Kidney tubule cell (primary cell): ENCODE data around the gene GGA2.
"Not testable (repeated sequence)": the region's sequence is repeated elsewhere in the genome, so short reads cannot be mapped to it uniquely, and the experiment has no call there.

Experiments used
- DNase-seq: peaks from one replicate; pipeline ENCODE4 v3.0.0-alpha.2; 2018; ENCODE audit warnings: low spot score

Gene GGA2

DNA sequence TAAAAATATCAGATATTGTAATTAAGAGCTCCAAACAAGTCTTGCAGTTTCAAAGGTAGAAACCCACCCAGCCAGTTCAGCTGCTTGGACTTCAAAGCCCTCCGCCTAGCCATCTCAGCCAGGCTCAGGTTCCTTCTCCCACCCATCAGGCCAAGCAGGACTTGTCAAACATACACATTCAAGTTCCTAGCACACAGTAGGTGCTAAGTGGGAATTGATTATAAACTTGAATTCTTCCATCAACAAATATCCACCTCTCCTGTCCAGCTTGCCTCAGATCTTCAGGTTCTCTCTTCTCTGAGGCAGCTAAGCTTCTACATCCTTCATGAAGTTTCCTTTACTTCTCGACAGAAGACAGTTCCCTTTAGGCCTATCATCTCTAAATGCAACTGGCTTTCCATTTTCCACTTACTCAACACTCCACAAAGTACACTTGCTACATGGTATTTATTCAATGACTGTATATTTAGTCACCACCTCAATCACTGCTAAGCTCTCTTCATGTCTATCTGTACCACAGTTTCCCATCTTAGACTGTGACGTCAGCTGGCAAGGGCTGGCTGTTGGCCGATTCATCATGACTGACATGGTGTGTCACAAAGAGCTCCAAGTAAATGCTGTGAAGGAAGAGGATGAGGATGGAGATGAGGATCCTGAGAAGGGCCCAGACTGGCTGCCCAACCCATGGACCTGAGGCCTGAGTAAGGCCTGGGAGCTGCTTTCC lies 44.0 kb downstream of the GGA2 start:
- DNase-seq: peak; percentile 91

DNA sequence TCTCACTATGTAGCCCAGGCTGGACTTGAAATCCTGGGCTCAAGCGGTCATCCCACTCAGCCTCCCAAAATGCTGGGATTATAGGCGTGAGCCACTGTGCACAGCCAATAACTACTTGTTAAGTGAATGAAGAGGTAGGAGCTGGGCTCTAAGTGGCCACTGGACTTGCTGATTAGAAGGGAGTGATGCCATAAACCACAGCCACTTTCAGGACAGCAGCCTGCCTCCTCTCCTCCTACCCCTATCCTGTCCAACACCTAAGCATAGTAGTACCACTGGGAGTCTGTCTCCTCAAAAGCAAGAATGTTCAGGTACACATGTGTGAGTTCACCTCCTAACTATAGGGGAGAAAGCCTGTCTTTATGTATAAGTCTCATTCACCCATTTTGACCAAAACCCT lies 45.1 kb downstream of the GGA2 start:
- no peak for DNase-seq

DNA sequence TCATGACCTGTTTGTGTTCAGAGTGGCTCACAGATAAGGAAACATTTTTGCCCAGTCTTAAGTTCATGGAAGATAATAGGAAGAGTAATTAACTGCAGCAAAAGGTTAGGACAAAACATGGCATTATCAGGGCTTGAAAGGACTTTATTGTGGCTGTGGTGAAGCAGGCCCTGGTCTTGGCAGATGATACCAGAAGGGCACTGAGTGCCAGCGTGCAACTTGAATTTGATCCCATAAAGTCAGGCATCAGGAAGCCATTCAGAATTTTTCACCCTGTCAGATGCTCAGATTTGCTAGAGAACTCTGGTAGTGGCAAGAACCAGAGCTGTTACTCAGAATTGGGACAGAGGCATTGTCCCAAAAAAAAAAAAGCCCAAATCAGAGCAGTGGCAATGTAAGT lies 46.1 kb downstream of the GGA2 start:
- DNase-seq: no peak

DNA sequence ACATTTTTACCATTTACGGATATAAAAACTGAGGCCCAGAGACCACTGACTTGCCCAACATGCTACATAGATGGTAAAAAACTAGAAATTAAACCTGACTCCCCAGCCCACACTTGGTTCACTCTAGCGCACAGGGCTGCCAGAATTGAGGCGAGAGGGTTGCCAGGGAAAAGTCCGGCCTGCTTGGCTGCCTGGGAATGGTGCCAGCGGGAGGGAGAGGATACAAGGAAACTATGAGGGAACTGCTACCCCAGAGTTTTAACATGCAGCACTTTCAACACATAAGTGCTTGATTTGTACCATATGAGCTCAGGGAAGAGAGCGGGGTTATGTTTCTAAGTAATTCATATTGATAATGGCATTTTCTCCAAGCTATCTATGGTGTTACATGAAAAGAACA lies 47.3 kb downstream of the GGA2 start:
- peak; percentile 41 for DNase-seq

DNA sequence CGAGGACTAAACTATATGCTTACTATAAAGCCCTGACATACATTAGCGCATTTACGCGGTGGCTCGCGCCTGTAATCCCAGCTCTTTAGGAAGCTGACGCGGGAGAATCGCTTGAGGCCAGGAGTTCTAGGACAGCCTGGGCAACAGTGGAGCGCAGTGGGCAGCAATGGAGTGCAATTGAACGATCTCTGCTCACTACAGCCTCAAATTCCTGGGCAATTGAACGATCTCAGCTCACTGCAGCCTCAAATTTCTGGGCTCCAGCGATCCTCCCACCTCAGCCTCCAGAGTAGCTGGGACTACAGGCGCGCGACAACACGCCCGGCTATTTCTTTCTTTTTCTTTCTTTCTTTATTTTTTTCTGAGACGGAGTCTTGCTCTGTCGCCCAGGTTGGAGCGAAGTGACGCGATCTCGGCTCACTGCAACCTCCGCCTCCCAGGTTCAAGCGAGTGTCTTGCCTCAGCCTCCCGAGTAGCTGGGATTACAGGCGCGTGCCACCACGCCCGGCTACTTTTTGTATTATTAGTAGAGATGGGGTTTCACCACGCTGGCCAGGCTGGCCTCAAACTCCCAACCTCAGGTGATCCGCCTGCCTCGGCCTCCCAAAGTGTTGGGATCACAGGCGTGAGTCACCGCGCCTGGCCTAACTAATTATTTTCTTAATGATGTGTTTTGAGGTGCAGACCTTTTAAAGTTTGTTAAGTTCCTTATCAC lies 56.8 kb downstream of the GGA2 start:
- no peak for DNase-seq

DNA sequence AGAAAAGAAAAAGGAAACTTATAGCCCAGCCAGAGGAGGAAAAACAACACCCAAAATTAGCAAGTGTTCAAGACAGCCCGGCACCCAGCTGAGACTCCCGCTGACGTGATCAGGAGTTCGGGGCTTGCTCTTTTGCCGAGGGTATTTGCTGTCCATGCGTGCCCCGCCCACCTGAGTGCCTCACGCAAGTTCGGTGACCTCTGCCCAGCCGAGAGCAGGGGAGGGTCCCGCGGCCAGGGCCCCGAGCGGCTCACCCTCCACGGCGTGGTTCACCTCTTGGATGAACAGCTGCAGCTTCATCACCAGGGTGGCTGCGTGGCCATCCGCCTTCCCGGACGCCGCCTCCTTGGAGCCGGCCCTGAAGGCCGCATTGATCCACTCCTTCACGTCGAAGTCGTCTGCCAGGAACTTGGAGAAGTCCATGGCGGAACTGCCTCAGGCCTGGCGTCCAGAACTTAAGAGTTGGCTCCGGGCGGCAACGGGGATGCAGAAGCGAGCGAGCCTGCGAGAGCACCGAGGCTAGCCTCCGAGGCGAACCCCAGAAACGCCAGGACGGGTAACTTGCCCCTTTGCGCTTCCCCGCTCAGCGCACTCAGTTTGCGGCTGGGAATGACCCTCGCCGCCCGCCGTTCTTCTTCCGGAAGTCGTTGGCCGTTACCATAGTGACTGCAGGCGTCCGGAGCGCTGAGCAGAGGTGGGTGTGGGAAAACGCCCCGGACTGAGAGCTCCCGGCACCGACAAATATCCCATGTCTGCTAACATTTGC lies 57.5 kb downstream of the GGA2 start, which contains the start of gene COG7:
Gene COG7 (minus strand): TSS at position 618 of the 766 bp plus-strand sequence. CDS start 195 bp downstream, at position 423.
- peak; percentile 90 for DNase-seq

DNA sequence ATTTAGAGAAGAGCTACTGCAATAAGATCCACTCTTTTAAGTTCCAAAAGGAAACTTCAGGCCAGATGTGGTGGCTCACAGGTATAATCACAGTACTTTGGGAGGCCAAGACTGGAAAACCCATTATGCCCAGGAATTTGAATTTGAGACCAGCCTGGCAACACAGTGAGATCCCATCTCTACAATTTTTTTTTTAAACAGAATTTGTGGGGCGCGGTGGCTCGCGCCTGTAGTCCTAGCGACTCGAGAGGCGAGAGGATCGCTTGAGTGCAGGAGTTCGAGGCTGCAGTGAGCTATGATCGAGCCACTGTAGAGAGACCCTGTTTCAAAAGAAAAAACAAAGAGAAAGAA lies 58.1 kb downstream of the GGA2 start:
- no peak for DNase-seq

DNA sequence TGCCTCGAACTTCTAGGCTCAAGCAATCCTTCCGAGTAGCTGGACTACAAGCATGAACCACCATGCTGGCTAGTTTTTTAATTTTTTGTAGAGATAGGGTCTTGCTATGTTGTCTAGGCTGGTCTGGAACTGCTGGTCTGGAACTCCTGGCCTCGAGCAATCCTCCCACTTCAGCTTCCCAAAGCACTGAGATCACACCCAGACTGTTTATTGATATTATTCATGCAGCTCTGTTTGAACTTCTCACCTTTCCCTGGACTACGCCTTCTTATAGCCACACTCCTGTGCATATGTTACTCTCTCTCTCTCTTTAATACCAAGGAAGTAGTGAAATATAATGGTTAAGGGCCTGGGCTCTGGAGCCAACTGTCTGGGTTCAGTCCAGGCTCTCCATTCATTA lies 61.9 kb downstream of the GGA2 start:
- DNase-seq: peak; percentile 59

DNA sequence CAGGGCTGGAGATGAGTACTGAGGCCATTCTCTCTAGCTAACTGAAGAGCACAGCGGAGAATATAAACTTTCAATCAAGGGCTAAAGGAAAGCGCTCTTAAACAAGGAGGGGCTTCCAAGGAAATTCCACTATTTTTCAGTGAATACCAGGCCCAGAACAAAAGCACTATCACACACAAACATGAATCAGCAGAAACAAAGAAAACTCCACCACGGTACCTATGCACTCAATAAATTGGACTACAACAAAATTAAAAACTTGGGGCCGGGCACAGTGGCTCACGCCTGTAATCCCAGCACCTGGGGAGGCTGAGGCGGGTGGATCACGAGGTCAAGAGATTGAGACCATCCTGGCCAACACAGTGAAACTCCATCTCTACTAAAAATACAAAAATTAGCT lies 72.8 kb downstream of the GGA2 start:
- not testable (repeated sequence) for DNase-seq

DNA sequence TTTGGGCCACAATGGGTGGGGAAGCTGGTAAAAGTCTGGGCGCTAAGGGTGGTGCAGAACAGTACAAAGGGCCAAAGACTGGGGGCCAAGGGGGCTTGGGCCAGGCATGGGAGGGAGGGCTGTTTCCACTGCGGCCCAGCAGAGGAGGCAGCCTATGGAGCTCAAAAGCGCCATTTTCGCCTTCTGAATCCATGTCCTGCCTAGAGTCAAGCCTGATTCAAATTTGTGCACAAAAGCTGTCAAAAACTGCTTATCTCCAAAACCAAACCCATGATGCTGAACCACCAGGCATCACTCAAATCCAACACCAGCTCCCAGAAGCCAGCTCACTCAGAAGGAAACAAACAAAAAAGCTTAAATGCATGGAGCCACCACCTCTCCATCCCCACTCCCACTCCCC lies 73.3 kb downstream of the GGA2 start:
- DNase-seq: no peak

DNA sequence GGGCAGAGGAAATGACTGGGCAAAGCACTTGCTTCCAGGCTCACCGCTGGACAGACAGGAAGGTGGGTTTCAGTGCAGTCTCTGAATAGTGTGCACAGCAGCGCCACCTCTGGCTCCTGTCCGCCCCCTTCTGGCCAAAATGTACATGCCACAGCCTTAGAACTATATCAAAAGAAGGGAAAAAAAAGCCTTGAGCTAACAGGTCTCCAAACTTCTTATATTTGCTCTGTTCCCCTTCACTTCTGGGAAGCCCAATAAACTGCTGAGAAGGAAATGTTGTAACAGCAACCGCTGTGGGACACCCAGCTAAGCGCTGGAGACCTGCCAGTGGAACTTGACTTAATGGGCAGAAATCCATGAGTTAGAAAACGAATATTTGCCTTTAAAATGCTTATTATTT lies 74.8 kb downstream of the GGA2 start:
- DNase-seq: peak; percentile 61

DNA sequence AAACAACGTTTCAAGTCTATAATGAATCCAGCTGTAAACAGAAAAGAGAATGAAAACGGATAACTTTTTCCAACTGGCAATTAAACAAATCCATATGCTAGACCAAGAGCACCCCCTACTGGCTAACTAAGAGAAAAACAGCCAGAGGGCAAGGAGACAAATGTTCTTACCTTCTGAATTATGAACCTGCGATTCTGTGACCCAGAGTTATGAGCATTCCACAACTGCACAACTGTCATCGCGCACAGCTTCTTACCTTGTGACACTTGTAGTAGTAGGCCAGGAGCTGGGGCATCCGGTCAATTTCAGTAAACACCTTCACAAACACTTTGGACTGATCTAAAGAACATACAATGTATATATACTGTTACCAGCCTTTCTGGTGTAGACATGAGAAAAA lies 75.9 kb downstream of the GGA2 start:
- DNase-seq: peak; percentile 72

DNA sequence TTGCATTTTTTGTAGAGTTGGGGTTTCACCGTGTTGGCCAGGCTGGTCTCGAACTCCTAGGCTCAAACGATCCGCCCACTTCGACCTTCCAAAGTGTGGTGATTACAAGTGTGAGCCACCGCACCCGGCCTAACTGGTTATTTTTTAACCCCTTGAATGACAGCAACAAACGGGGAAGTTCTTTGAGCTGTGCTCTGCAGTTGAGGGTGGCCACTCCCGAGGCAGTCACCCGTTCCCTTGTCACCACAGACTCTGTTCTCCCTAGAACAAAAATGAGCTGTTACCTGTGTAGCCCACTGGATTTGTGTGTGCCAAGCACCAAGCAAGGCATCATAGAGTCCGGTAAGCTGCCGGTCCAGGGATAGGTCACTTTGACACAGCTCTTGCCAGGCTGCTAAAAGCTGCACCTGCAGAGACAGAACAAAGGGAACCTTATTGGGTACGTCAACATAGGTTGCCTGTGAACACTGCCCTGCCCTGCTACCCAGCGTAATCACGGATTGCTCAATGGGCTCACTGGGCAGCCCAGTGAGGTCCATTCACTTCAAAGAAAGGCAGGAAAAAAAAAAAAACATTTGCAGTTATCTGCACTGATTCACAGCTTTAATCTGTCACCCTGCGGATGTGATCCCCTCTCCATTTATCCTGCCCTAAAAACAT lies 76.9 kb downstream of the GGA2 start:
- DNase-seq: no peak

DNA sequence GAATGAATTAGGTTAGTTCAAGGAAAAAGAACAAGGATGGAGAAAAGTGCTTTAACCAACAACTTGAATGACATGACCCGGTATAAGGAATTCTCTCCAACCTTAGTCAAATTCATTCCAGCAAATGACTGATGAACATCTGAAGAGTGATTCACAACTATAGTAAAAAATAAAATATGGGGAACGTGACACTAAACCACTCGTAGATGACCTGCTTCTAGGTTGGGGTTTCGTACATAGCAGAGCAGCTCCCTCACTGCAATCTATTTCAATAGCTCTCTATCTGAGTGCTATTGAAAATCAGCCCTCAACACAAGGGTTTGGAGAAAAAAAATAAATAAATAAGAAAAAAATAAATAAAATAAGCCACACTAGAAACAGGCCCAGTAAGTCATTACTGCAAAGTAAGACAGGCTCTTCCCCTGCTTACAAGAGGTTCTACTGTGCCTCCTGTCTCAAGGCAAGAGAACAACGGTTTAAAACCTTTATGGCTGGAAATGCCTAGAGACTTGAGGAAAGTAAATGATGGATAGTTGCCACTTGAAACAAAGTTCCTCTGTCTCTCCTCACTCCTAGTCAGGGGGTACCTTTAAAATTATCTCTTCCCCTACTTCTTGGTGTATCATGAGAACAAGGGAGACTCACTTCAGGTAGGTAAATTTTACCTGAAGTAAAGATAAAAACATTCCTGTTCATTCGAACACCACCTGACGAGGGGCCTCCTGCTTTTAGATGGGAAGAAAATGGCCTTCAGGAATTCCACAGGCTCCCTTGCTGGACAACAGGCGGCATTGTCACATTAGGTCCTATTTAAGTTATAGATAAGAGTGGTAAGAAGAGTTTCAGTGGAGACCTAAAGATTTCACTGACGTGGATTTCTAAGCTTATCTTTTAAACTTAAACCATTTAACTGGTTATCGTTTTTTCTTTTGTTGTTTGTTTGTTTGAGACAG lies 77.8 kb downstream of the GGA2 start:
- DNase-seq: no peak

DNA sequence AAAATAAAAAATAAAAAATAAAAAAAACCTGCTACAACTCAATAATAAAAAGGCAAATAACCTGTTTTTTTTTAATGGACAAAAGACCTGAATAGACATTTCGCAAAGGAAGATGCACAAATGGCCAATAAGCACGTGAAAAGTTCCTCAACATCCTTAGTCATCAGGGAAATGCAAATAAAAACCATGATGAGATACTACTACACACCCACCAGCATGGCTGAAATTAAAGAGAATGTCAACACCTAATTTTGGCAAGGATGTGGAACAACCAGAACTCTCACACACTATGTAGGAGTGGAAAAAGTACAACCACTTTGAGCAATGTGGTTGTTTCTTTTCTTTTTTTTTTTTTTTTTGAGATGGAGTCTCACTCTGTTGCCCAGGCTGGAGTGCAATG lies 81.9 kb downstream of the GGA2 start:
- DNase-seq: no peak

DNA sequence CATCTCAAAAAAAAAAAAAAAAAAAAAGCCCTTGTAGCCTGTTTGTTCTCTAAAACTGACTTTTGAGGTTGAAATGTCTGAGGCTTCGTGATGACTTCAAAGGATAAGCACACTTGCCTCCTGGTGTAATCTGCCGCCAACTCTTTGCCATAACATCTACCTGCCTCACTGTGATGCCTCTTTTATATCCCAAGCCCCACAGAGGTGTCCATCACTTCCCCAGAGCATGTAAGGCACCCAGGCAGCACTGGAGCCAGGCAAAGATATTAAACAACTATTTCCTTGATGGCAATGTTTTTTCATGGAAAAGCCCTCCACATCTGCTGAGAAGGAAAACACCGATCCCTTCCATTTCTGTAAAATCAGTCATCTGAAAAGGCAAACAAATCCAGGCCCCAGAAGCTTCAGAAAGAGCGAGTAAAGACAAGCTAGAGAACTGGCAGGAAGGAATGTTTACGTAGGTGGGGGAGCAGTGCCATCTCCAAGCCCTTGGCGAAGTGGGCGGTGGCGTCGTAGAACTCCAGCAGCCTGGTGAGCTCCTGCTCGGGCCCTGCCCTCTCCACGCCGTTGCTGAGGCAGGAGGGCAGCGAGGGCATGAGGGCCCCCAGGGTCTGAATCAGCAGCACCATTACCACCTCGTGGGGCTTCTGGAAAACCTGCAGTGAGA lies 85.9 kb downstream of the GGA2 start:
- peak; percentile 54 for DNase-seq

DNA sequence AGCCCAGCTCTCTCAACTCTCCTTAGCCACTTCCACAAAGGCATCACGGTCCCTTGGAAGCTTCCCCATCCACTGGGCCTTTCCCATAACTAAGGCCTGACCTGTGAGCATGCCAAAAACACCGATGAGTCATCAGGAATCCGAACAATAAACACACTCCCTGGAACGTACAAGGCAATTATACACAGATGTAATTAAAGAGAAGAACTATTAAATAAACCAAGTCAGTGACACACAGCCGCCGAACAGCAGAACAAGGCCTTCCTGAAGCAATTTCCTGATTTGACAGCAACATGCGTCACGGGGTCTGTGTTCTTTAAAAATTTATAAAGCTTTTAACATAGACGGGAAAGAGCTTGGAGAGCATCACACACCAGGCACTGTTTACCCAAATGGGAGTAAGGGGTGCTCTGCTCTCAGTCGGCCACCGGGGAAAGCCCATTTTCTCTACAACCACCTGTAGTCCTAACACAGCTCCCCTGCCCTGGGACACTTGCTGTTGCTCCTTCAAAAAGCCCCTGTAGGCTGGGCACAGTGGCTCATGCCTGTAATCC lies 86.7 kb downstream of the GGA2 start:
- DNase-seq: peak; percentile 84

DNA sequence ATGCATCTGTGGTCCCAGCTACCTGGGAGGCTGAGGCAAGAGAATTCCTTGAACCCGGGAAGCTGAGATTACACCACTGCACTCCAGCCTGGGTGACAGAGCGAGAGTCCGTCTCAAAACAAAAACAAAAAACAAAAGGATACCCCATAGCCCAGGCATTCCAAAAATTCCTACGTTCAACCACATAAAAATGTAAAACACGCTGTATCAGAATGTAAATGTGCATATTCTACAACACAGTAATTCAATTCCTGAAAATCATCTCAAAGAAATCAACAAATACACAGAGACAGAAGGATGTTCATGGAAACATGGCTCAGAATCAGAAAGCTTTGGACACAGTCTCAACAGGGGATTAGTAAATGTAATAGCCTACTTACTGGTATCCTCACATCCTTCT lies 90.3 kb downstream of the GGA2 start:
- no peak for DNase-seq

DNA sequence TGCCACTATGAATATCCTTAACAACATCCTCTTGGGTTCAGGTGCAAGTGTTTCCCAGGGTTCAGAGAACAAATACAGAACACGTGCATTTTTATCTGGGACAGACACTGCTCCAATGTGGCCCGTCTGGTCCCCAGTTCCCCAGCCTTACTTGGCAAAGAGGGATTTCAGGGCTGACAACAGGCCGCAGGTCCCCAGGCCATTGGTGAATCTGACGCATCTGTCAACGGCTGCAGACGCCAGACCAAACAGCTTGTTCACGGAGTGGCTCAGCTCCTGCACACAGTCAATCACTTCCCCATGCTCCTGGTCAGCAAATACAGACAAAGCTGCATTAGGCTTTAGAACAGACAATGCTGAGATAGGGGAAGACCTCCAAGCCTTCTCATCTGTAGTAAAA lies 93.5 kb downstream of the GGA2 start:
- DNase-seq: no peak

DNA sequence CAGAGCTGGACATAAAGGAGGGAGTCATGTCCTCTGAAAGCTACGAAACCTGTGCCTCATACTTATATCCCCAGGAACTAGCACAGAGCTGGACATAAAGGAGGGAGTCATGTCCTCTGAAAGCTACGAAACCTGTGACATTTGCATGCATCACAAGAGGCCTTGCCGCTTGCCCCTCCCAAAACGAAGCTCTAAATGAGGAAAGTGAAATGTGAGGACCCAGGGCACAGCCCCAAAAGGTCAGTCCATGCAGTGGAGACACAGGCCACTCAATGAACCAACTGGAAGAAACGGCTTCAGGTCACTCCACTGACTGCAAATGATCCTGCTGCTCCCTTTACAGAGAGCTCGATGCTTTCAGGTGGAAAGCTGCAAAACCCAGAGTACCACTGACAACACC lies 95.6 kb downstream of the GGA2 start:
- no peak for DNase-seq
